NCI-H1092 (cell line): ENCODE results near the gene GRIN2A.

Source experiments
- DNase-seq: peaks from one replicate; lab custom pipeline; 2025; lab: John Stamatoyannopoulos, UW

The GRIN2A gene

DNA sequence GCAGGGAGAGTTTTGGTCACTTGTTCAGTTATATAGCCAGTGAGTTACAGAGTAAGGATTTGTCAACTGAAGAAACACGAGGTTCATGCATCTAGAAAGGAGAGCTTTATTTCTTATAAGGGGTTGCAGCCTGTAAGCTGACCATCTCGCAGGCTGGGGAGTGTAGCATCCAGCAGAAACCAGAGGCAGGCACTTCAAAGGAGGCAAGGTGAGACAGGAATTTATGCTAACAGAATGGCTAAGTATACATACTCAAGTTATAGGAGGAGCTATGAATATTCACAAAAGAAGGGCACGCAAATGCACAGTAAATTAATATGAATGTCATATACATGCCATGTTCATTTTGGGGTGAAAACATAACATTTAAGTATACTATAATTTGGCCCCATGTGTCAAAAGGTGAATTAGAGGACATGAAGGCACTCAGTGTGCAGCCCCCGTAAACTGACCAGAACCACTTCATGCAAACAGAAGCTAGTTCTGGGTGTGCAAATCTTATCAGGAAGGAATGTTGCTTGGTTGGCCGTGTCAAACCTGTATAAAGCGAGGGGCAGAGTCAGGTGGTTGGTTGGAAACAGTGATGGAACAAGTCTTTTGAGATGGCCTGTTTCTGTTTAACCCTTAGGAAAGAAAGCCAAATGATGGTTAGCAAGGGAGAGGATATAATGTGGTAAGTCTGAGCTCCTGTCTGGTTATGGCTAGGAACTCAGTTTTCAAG, 97.0 kb downstream of the GRIN2A start:
- DNase-seq, result no peak

DNA sequence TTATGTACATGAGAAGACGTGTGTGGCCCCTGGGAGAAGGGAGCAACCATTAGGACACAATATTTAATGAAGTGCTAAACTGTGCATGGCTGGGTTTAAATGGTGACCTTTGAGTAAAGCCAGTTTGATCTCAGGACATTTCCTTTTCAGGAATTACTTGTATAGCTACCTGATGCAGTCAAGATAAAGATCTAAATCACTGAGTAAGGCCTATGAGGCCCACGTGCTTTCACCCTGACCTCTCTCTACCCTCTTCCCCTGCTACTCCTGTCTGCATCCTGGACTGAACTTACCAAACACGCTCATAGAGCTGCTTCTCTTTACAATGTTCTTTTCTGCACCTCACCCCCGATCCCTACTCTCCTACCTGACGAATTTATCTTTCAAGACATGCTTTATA, 98.9 kb downstream of the GRIN2A start:
- no peak for DNase-seq

DNA sequence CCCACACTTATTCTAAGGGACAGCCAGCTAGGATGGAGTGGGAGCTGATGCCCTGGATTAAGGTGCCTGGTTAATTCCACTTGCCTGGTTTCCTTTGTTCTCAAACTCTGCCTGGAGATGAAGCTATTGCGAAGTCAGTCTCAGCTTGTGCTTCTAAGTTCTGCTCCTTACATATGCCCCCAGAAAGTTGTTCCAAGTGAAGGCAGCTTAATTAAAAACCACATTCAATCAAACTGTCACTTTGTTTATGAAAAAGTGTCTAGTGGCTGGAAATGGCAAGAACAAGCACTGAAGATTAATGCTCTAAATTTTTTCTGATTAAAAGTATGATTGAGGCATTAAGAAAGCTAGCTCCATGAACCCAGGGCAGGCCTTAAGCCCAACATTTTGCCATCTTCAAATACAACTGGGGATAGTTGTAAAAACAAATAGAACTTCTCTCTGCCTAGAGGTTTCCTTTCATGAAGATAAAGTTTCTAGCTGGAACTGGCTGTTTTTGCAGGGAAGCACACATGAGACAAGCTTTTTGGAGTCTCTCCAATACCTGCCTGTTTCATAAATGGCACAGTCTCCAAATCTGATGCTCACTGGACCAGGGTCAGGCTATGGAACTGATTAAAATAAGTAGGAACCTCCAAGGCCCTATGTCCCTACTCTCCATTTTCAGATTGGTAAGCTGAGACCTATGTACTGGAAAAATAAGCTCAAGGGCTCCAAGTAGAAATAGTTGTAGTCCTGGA, 100.9 kb downstream of the GRIN2A start:
- DNase-seq, result no peak

DNA sequence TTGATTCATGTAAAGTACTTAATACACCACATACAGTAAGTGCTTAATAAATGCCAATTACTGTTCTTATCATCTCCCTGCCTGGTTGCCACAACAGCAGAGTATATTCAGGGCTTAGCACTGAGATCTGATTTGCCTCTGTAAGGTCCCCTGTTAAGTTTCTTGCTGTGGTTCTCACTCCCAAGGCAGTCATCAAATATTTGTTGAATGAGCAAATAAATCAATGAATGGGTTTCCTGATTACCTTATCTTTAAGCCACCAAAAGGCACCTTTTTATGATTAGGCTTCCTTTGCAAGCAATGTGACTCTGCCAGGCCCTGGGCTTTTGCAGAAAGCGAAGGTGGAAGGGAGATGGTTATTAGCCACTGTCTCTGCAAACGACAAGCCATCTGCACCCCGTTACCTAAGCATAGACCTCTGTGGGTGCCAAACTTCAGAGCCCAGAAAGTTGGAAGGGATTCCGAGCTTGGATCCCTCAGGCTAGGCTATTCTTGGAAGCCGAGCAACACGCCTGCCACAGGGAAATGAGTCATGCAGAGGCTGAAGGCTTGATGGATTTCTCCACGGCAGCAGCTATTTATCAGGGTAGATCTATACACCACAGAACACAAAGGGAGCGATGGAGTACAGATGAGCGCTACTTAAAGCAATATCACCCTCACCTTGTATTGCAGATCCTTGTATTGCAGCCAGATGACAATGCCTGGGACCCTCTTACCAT, 102.0 kb downstream of the GRIN2A start:
- no peak for DNase-seq

DNA sequence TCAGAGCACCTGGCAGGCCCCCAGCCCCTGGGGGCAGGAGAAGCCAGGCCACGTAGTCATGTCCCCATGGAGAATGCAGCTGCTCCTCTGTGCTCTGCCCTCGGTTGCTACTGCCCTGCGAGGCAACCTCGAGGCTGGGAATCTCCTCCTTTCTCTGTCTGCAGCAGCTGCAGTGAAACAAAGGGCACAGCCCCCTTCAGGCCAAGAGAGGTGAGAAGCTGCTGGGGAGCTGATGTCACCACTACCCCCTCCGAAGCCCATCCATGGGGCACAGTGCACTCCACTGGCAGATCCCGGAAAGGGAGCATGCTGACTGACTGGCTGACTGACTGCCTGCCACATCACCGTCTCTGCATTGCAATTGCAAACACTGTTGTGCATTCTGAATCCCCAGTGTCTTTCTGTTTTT, 103.7 kb downstream of the GRIN2A start:
- no peak for DNase-seq

DNA sequence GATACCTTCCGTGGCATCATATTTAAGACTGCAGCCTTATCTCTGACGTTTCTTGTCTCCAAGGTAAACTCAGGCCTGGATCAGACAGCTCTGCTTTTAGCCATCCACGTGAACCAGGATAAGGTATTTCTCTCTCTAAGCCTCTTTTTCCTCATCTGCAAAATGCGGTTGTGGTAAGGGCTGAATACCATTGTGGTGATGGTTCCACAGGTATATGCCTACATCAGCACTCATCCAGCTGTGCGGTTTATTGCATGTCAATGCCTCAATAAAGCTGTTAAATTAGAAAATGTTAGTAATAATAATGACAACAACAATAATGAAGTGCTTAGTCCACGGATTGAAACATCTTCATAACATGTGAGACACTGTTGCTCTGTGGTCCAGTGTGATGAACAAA, 104.4 kb downstream of the GRIN2A start:
- DNase-seq, result no peak

DNA sequence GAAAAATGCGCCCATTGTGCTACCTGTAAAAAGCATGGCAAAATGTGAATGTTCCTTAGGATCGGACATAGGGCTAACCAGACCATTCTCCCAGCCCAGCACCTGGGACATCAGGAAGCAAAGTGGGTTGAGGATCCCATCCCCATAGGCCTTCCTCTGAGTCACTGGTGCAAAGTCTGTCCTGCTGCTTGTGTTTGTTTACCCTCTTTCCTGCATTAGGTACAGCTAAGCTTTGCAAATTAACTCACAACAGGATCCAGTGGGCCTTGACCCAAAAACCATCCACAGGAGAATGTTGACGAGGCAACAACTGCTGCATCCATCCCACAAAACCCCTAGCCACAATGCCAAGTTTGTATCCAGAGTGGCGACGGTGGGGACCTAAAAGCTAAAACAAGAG, 106.2 kb downstream of the GRIN2A start:
- DNase-seq, result no peak

DNA sequence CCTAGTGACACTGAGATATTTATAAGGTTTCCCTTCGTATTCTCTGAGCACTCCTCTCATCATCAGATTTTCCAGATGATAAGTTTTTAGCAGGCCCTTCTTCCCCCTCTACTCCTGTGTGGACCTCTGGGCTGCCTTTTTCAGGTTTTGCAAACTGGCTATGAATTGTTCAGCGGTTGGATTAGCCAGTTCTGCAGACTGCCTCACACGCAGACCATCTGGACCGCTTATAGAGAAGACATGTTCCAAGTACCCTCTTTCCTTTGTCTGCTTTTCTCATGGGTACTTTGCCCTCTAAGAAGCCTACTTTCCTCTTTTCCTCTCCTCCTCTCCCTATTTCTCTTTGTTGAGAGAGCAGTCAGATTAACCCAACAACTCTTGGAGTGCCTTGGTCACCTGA, 111.6 kb downstream of the GRIN2A start:
- DNase-seq, result no peak

DNA sequence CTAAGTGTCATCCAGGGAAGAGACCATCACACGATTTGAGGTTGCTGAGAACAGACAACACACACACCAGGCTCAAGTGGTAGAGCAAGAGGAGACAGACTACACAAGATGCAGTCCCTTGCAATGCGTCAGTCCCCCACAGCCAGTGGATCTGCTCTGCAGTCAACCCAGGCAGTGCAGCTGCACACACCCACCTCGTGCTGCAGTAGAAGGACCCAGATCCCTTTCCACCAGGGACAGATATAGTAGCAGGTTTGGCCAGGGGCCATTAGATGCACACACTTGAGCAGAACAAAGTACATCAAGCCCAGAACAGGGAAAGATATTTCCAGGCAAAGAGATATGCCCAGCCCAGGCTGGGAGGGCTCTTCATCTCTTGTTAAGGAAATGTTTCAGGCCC, 112.9 kb downstream of the GRIN2A start:
- DNase-seq, result no peak

DNA sequence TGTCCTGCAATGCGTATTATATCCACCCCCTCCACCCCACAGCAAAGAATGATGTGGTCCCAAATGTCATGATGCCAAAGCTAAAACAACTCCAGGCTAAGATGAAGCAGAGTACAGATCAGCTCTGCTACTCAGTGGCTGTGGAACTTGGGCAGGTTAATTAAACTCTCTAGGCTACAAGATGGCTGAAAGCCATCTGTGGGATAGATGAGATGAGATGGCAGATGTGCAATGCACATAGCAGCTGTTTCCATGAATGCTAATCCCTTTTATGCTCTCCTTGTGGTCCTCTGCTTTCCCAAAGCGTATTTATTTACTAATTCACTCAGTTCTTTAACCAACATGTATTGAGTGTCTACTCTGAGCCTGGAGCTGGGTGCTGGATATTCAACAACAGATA, 114.4 kb downstream of the GRIN2A start:
- DNase-seq, result no peak

DNA sequence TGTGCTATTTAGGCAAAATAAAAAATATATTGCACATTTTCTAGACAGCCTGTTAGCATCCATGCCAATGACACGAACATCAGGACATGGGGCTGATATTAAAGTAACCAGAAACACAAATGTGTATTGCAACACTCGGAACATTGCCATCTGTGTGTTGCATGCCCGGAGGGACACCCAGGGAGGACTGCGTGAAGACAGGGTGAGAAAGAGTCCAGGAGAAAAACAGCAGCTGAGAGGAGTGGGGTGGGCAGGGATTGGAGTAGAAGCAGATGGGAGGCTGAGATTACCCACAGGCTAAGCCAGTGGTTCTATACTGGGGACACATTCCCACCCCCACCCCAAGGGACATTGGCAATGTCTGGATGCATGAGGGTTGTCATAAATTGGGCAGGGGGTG, 114.8 kb downstream of the GRIN2A start:
- no peak for DNase-seq

DNA sequence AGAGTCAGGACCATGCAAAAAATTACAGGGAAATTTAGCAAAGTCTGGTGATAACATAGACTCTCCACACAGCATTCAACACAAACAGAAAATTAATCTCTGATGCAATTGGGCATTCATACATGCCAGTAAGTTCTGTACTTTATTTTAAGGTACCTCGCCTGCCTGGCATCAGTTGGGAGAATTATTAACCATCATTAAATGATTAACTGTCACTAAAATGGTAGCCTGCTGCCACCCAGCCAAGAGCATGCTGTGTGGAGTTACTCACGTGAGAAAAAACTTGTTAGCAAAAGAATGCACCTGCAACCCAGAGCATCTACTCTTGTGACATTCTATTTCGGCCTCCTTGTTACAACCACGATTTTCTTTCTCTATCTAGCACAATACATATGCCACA, 117.2 kb downstream of the GRIN2A start:
- DNase-seq, result no peak

DNA sequence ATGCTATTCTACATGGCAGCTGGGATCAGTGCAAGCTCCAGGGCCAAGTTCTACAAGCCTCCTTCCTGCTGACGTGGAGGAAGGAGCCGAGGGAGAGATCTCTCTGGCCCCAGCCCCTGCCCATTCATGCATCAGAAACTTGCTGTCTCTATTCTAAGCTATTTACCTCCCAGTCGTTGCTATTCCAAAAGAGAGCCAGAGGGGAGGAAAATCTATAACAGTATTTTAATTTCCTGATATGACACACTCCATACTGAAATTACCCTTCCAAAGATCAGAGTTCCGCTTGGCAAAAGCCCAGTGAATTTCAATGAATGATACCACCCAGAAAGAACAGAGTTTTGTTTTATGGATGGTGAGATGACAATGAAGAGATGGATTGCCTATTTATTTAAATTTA, 133.4 kb downstream of the GRIN2A start:
- DNase-seq, result no peak

DNA sequence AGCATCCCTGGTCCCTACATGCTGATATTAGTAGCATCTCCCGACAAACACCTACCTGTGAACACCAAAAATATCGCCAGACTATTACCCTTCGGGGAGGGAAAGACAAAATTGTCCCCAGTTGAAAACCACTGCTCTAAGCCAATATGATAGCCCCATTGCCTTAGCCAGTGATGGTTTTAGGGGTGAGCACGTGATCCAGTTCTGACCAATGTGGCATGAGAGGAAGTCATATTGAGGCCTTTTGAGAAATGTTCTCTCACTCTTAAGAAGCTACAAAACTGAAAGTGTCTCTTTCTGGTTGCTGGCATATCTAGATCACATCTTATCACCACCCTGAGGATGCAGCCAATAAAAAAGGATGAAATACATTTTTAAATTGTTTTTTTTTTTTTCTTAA, 136.3 kb downstream of the GRIN2A start:
- no peak for DNase-seq

DNA sequence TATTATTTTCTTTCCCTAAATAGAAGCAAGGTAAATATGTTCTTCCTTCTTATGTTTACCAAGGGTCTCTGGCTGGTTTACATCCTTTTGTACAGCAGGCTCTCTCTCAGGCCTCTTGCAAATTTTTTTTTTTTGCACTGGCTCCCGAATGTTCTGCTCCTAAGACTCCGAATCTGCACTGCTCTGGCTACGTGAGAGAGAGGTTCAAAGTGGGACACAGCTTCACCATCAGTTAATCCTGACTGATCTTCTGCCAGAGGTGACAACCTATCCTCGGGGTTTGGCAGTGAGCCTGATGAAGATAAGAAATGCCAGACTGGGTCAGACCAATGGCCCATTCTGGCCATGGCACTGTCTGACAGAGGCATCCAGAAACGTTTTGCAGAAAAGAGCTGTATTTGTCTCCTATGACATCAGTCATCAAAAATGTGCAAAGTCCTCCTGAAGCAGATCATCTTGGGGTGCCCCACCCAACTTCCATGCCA, 136.9 kb downstream of the GRIN2A start:
- no peak for DNase-seq

DNA sequence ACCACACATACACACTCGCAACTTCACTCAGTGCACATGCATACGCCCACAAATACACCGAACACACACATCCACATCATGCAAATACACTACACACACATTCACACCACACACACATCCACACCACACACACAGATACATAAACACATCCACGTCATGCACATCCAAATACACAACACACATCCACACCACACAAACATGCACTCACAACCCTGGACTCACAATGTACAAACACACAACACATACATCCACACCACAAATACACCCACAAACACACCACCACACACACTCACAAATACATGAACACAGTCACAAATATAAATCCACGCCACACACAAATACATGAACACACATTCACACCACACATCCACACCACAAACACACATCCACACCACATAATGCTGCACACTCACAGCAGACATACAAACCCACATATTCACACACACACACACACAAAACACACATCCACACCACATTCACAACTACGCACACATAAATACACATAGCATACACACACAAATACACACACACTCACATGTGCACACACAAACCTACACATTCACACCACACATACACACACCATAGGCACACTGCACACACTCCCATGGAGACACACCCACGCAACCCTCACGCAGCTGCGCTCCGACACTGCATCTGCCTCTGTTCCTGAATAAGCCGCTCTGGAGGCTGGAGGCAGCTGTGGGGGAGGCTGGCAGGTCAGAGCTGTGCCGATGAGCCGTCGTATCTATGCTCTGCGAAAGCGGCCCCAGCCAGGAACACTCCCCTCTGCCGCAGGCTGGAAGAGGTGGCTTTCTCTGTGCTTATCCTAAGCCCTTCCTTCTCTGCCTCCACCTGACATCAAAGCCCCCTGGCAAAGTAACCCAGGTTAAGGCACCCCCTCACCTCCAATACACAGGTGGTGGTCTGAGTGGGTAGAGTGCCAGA, 141.8 kb downstream of the GRIN2A start:
- no peak for DNase-seq

DNA sequence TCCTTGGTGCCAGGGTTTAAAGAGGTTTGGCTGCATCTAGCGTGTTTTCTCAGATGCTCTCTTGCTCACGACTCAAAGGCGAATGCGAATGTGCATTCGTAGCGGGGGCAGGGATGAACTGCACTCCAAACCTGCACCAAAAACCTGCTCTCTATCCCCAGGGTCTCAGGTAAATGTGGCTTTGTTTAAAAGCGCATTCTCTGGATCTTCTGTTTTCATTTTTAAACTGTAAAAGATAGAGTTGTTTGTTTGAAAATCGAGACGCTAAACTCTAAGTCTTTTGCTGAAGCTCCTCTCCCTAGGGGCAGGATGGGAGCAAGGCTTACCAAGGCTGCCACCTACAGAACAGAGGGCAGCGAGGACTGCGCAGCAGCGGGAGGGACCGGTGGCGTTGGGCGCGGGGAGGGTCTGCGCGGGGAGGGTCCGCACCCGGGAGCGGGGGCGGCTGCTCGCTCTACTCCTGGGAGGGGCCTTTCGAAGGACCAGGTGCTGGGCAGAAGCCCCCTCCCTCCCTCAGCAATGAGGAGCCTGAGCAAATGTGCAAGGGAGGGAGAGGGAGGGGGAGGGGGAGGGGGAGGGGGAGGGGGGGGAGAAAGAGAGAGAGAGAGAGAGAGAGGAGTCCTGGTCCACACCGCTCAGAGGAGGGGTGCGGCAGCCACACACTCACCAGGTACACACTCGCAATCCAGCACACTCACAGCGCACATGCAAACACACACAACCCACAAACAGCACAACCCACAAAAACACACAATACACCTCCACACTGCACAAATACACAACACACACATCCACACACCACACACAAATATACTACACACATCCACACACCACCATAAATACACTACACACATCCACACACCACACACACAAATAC, 142.8 kb downstream of the GRIN2A start:
- DNase-seq, result no peak

DNA sequence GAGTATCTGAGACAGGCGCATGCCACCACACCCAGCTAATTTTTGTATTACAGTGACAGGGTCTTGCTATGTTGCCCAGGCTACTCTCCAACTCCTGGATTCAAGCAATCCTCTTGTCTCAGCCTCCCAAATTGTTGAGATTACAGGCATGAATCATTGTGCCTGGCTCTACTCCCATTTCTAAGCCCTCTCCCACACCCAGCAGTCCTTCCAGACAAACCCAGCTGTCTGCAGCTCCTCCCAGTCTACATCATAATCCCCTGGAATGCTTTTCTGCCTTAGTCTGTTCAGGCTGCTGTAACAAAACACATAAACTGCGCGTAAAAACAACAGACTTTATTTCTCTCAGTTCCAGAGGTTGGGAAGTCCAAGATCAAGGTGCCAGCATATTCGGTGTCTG, 144.5 kb downstream of the GRIN2A start:
- DNase-seq, result no peak

DNA sequence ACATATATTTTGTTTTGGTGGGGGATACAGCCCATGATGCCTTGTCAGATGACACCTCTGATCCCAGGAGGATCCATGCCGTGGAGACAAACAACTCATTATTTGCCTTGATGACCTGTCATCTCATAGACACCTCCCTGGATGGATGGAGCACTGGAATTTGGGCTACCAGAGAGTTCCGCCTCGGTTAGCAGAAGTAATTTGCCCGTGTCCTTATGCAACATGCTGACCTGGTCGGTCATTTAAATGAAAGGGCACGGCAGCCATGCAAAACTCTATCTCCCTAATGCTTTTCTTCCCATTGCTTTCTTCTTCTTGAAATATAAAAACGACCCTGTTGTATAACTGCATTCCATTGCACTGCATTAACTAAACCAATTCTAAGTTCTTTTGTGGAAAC, 145.3 kb downstream of the GRIN2A start:
- DNase-seq, result no peak

DNA sequence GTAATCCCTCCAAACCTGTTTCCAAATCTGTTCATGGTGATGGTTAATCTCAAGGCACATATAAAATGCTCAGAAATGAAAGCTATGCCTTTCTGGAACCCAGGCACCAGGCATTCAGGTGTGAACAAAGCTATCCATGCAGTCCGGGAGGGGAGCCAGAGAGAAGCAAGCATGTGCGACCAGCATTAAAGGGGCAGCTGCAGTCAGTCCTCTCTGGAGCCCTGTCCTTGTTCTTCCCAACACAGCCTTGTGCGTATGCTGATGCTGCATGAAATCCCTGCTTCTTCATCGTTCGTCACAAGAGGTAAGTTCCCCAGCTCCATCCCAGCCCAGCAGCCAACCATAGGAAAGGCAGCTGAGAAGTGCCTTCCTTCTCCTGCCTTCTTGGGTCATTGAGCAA, 148.7 kb downstream of the GRIN2A start:
- DNase-seq, result no peak

DNA sequence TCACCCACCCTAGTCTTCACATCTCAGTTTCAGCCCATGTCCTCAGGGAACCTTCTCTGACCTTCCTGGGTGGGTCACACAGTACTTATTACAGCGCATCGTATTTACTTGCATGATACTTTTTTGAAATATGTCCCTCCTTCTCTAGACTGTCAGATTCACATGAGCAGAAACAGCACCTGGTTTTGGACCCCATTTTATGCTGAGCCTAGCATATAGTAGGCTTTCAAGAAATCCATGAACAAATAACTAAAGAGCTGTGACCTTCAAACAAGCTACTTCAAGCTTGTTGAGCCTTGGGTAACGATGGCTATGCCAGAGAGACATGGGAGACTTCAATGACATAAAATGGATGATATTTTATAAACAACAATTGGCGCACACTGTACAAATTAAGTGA, 150.3 kb downstream of the GRIN2A start:
- DNase-seq, result no peak
